ENCODE data around the gene TARDBP.

The TARDBP gene

DNA sequence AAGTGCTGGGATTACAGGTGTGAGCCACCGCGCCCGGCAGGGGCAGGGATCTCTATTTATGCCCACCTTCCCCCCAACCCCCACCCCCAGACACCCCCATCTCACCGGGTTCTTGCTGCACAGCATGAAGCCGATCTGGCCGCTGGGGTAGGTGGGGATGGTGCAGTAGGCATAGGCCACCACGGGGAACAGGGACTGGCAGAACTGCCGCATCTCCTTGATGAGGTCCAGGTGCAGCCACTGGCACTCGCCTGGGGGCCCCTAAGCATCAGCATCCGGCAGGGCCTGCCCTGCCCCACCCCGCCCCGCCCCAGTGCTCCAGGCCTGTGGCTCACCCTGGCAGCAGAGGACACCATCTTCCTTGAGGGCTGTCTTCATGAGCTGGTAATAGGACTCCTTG, 43.2 kb downstream of the TARDBP start:
- WGBS (ENCODE audit: extremely low coverage, insufficient coverage, low lambda C conversion rate), result no CpG with 5 or more reads among the region's 12 CpGs

DNA sequence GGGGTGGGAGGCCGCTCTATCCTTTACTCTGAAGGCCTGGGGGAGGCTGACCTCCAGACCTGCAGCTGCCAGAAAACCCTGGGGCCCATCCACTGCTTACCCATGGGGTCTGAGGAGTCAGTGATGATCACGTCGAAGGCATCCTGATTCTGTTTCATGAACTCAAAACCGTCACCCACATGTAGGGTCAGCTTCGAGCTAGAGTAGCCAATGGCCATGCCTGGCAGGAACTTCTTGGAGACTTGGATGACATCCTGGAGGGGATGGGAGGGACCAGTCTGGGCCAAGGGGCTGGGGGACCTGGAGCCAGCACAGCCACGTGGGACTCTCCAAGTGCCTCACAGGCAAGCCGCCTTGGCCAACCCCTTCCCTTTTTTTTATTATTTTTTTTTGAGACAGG, 44.0 kb downstream of the TARDBP start:
- H2BK120ac ChIP-seq (ENCODE audit: low read depth, low read length), result no peak overlapping the region
- no CpG with 5 or more reads among the region's 7 CpGs for WGBS (ENCODE audit: extremely low coverage, insufficient coverage, low lambda C conversion rate)
- no peak overlapping the region for H3K18ac ChIP-seq (ENCODE audit: low read length)
- peaks cover 5% of the 10 kb centered on the region for H3K79me1 ChIP-seq (ENCODE audit: low read length)
- no peak overlapping the region for H2BK15ac ChIP-seq (replicated peaks; ENCODE audit: low read depth)
- no peak overlapping the region for H4K5ac ChIP-seq (ENCODE audit: low read length)
- H3K79me2 ChIP-seq (ENCODE audit: control insufficient read depth, insufficient read depth, low read length), result peaks cover 11% of the 10 kb centered on the region
- H3K4ac ChIP-seq (ENCODE audit: low read depth, low read length), result no peak overlapping the region
- H3K36me3 ChIP-seq (ENCODE audit: control insufficient read depth, insufficient read depth, low read length), result peaks cover 7% of the 10 kb centered on the region
- no peak overlapping the region for H3K9ac ChIP-seq (ENCODE audit: low read length)
- H3K27ac ChIP-seq (ENCODE audit: low read depth, low read length), result no peak overlapping the region
- DNase-seq, result no peak
- H2AK5ac ChIP-seq (ENCODE audit: low read length), result no peak overlapping the region
- H3K4me3 ChIP-seq (ENCODE audit: low read length), result no peak overlapping the region
- H3K4me1 ChIP-seq (ENCODE audit: control insufficient read depth, low read depth, low read length), result peaks cover 2% of the 10 kb centered on the region
- H3K56ac ChIP-seq (ENCODE audit: low read length), result no peak overlapping the region
- no peak overlapping the region for H2BK5ac ChIP-seq (ENCODE audit: low read length)
- no peak overlapping the region for H3K23ac ChIP-seq (ENCODE audit: low read length)
- H4K8ac ChIP-seq (ENCODE audit: low read depth, low read length), result no peak overlapping the region
- no peak overlapping the region for H3K4me2 ChIP-seq (ENCODE audit: low read length)
- no peaks in the 10 kb centered on the region for H3K27me3 ChIP-seq (ENCODE audit: insufficient read depth, low read length, poor library complexity)

More for the DNA sequence above, 43.2 kb downstream of the TARDBP start:
- Histone ChIP-seq H3K4me2 (ENCODE audit: low read length) (no peak overlapping the region), H3K23ac (ENCODE audit: low read length) (no peak overlapping the region), H3K18ac (ENCODE audit: low read length) (no peak overlapping the region), H2AK5ac (ENCODE audit: low read length) (no peak overlapping the region), H3K4me3 (ENCODE audit: low read length) (no peak overlapping the region), H4K5ac (ENCODE audit: low read length) (no peak overlapping the region), H3K79me1 (ENCODE audit: low read length) (peaks cover 5% of the 10 kb centered on the region), H3K36me3 (ENCODE audit: control insufficient read depth, insufficient read depth, low read length) (peaks cover 7% of the 10 kb centered on the region), H2BK15ac (replicated peaks; ENCODE audit: low read depth) (no peak overlapping the region), H3K56ac (ENCODE audit: low read length) (no peak overlapping the region), H2BK120ac (ENCODE audit: low read depth, low read length) (no peak overlapping the region), H2BK5ac (ENCODE audit: low read length) (no peak overlapping the region), H3K4ac (ENCODE audit: low read depth, low read length) (no peak overlapping the region), H3K4me1 (ENCODE audit: control insufficient read depth, low read depth, low read length) (no peaks in the 10 kb centered on the region), H4K8ac (ENCODE audit: low read depth, low read length) (no peak overlapping the region), H3K79me2 (ENCODE audit: control insufficient read depth, insufficient read depth, low read length) (peaks cover 11% of the 10 kb centered on the region), H3K9ac (ENCODE audit: low read length) (no peak overlapping the region), H3K27me3 (ENCODE audit: insufficient read depth, low read length, poor library complexity) (no peaks in the 10 kb centered on the region), H3K27ac (ENCODE audit: low read depth, low read length) (no peak overlapping the region)
- DNase-seq, result no peak

- Histone ChIP-seq H4K5ac (ENCODE audit: low read length) (no peak overlapping the region), H3K23ac (ENCODE audit: low read length) (no peak overlapping the region), H3K79me1 (ENCODE audit: low read length) (peaks cover 5% of the 10 kb centered on the region), H3K36me3 (ENCODE audit: control insufficient read depth, insufficient read depth, low read length) (peaks cover 12% of the 10 kb centered on the region), H3K27me3 (ENCODE audit: insufficient read depth, low read length, poor library complexity) (no peaks in the 10 kb centered on the region), H3K4ac (ENCODE audit: low read depth, low read length) (no peak overlapping the region), H4K8ac (ENCODE audit: low read depth, low read length) (no peak overlapping the region), H2AK5ac (ENCODE audit: low read length) (no peak overlapping the region), H2BK15ac (replicated peaks; ENCODE audit: low read depth) (no peak overlapping the region), H3K79me2 (ENCODE audit: control insufficient read depth, insufficient read depth, low read length) (peaks cover 11% of the 10 kb centered on the region), H3K4me3 (ENCODE audit: low read length) (no peak overlapping the region), H3K4me2 (ENCODE audit: low read length) (no peak overlapping the region), H2BK5ac (ENCODE audit: low read length) (no peak overlapping the region), H2BK120ac (ENCODE audit: low read depth, low read length) (no peak overlapping the region), H3K9ac (ENCODE audit: low read length) (no peak overlapping the region), H3K56ac (ENCODE audit: low read length) (no peak overlapping the region), H3K18ac (ENCODE audit: low read length) (no peak overlapping the region), H3K27ac (ENCODE audit: low read depth, low read length) (no peak overlapping the region), H3K4me1 (ENCODE audit: control insufficient read depth, low read depth, low read length) (peaks cover 2% of the 10 kb centered on the region)
- DNase-seq, result peak; percentile 30
- WGBS (ENCODE audit: extremely low coverage, insufficient coverage, low lambda C conversion rate), result no CpG with 5 or more reads among the region's 8 CpGs
These were observed 45.0 kb downstream of the TARDBP start for GRCh38 chr1:11057477-11057876.

- peaks cover 5% of the 10 kb centered on the region for H3K79me1 ChIP-seq (ENCODE audit: low read length)
- H3K18ac ChIP-seq (ENCODE audit: low read length), result no peak overlapping the region
- H2BK5ac ChIP-seq (ENCODE audit: low read length), result no peak overlapping the region
- no peak overlapping the region for H3K4ac ChIP-seq (ENCODE audit: low read depth, low read length)
- H3K9ac ChIP-seq (ENCODE audit: low read length), result no peak overlapping the region
- no peak overlapping the region for H3K4me2 ChIP-seq (ENCODE audit: low read length)
- H2BK120ac ChIP-seq (ENCODE audit: low read depth, low read length), result no peak overlapping the region
- H3K79me2 ChIP-seq (ENCODE audit: control insufficient read depth, insufficient read depth, low read length), result peaks cover 11% of the 10 kb centered on the region
- no peak overlapping the region for H3K4me3 ChIP-seq (ENCODE audit: low read length)
- H3K27ac ChIP-seq (ENCODE audit: low read depth, low read length), result no peak overlapping the region
- H4K8ac ChIP-seq (ENCODE audit: low read depth, low read length), result no peak overlapping the region
- no peak overlapping the region for H2AK5ac ChIP-seq (ENCODE audit: low read length)
- no peaks in the 10 kb centered on the region for H3K27me3 ChIP-seq (ENCODE audit: insufficient read depth, low read length, poor library complexity)
- DNase-seq, result no peak
- peaks cover 2% of the 10 kb centered on the region for H3K4me1 ChIP-seq (ENCODE audit: control insufficient read depth, low read depth, low read length)
- no peak overlapping the region for H3K56ac ChIP-seq (ENCODE audit: low read length)
- no peak overlapping the region for H2BK15ac ChIP-seq (replicated peaks; ENCODE audit: low read depth)
- no peak overlapping the region for H4K5ac ChIP-seq (ENCODE audit: low read length)
- WGBS (ENCODE audit: extremely low coverage, insufficient coverage, low lambda C conversion rate), result no CpG with 5 or more reads among the region's 14 CpGs
- H3K23ac ChIP-seq (ENCODE audit: low read length), result no peak overlapping the region
- peaks cover 12% of the 10 kb centered on the region for H3K36me3 ChIP-seq (ENCODE audit: control insufficient read depth, insufficient read depth, low read length)
These were observed 45.6 kb downstream of the TARDBP start for GRCh38 chr1:11058026-11058425.

- Histone ChIP-seq H3K4me2 (ENCODE audit: low read length) (peak overlapping the region; percentile 88), H2BK5ac (ENCODE audit: low read length) (no peak overlapping the region), H3K27ac (ENCODE audit: low read depth, low read length) (no peak overlapping the region), H3K36me3 (ENCODE audit: control insufficient read depth, insufficient read depth, low read length) (peaks cover 12% of the 10 kb centered on the region), H2BK120ac (ENCODE audit: low read depth, low read length) (no peak overlapping the region), H3K4ac (ENCODE audit: low read depth, low read length) (no peak overlapping the region), H3K23ac (ENCODE audit: low read length) (no peak overlapping the region), H3K56ac (ENCODE audit: low read length) (peak overlapping the region; percentile 97), H3K79me1 (ENCODE audit: low read length) (peaks cover 5% of the 10 kb centered on the region), H4K5ac (ENCODE audit: low read length) (no peak overlapping the region), H3K4me3 (ENCODE audit: low read length) (peak overlapping the region; percentile 72), H3K4me1 (ENCODE audit: control insufficient read depth, low read depth, low read length) (peaks cover 2% of the 10 kb centered on the region), H3K18ac (ENCODE audit: low read length) (no peak overlapping the region), H3K79me2 (ENCODE audit: control insufficient read depth, insufficient read depth, low read length) (peaks cover 11% of the 10 kb centered on the region), H3K9ac (ENCODE audit: low read length) (peak overlapping the region; percentile 94), H4K8ac (ENCODE audit: low read depth, low read length) (no peak overlapping the region), H2BK15ac (replicated peaks; ENCODE audit: low read depth) (no peak overlapping the region), H3K27me3 (ENCODE audit: insufficient read depth, low read length, poor library complexity) (no peaks in the 10 kb centered on the region), H2AK5ac (ENCODE audit: low read length) (no peak overlapping the region)
- no CpG with 5 or more reads among the region's 28 CpGs for WGBS (ENCODE audit: extremely low coverage, insufficient coverage, low lambda C conversion rate)
- DNase-seq, result no peak
These were observed 46.2 kb downstream of the TARDBP start for GRCh38 chr1:11058595-11059154.

Measured in mesendoderm (in vitro differentiated cells).